Endothelial cell of umbilical vein (primary cell): ENCODE measurements around the gene UBASH3B. TPM values are rescaled to one million over a fixed set of nuclear protein-coding genes. Genes with fewer than 3 reads are reported as not detected.

Experiments
- BruUV-seq: library from RNA; stranded (reverse); fragments of 400-500 nt; replicated peaks from 2 replicates; lab custom pipeline; 2021; lab: Mats Ljungman, UMichigan
- CTCF ChIA-PET: fragments of 300-600, 350-600 bp; sonication (Branson Sonifier 250); formaldehyde crosslinking; loops from one replicate; lab custom pipeline; 2021; ENCODE audit warnings: antibody characterized with exemption, inconsistent platforms; lab: Charles Lee
- POLR2A ChIA-PET: fragments of 300-600, 350-600 bp; sonication (Branson Sonifier 250); formaldehyde crosslinking; loops from one replicate; lab custom pipeline; 2021; ENCODE audit warnings: antibody characterized with exemption, inconsistent platforms; lab: Charles Lee
- DNase-seq: peaks from one replicate; pipeline ENCODE4 v3.0.0-alpha.2; 2011; ENCODE audit warnings: low read depth, low spot score
- FAIRE-seq: peaks from 2 replicates; lab custom pipeline; 2011; peaks lifted over from hg19 to GRCh38; lab: Jason Lieb, UNC
- H2AFZ ChIP-seq: 2 replicates; pipeline ENCODE4 v1.6.0; 2012; ENCODE audit warnings: low read depth, low read length, control low read depth, inconsistent platforms
- H3K27ac ChIP-seq: 2 replicates; pipeline ENCODE4 v1.5.1; 2011; ENCODE audit warnings: low read depth, mild to moderate bottlenecking, control low read depth, low read length, moderate library complexity; ENCODE audit not compliant: insufficient read depth
- H3K27me3 ChIP-seq, 2 experiments: 2 replicates each; pipeline versions ENCODE4 v1.6.0 to v1.6.1; 2011; ENCODE audit warnings: low read length in 2 of 2, mixed read lengths in 1 of 2; ENCODE audit not compliant: control insufficient read depth in 2 of 2, insufficient read depth in 2 of 2
- H3K36me3 ChIP-seq, 2 experiments: 2 replicates in 1 of 2; 3 replicates in 1 of 2; pipeline ENCODE4 v1.5.1; 2011; ENCODE audit warnings: low read length in 2 of 2, mild to moderate bottlenecking in 1 of 2, moderate library complexity in 1 of 2; ENCODE audit not compliant: control insufficient read depth in 2 of 2, insufficient read depth in 2 of 2; ENCODE audit errors: extremely low read depth in 1 of 2
- H3K4me1 ChIP-seq: 3 replicates; pipeline ENCODE4 v1.5.1; 2011; ENCODE audit warnings: mild to moderate bottlenecking, low read length; ENCODE audit not compliant: control insufficient read depth, insufficient read depth; ENCODE audit errors: extremely low read depth
- H3K4me2 ChIP-seq: 2 replicates; pipeline ENCODE4 v1.6.1; 2011; ENCODE audit warnings: low read length, control low read depth, mixed read lengths; ENCODE audit not compliant: insufficient read depth
- H3K4me3 ChIP-seq, 3 experiments: fragments of 200-600 bp in 1 of 3; sonication (generic), shearing (Covaris generic) in 1 of 3; replicated peaks in 1 of 3; 2 replicates each; pipeline ENCODE4 v1.5.1; 2011 to 2016; ENCODE audit warnings: control low read depth in 3 of 3, low read length in 3 of 3, mild to moderate bottlenecking in 2 of 3, inconsistent platforms in 1 of 3, low read depth in 1 of 3, moderate library complexity in 1 of 3; ENCODE audit not compliant: insufficient read depth in 1 of 3
- H3K79me2 ChIP-seq: 2 replicates; pipeline ENCODE4 v1.6.0; 2012; ENCODE audit warnings: low read length, inconsistent platforms; ENCODE audit not compliant: control insufficient read depth, insufficient read depth
- H3K9ac ChIP-seq: replicated peaks from 2 replicates; pipeline ENCODE3; 2011; ENCODE audit warnings: low read length, control low read depth; ENCODE audit not compliant: insufficient read depth; ENCODE audit errors: extremely low read depth
- H3K9me1 ChIP-seq: replicated peaks from 3 replicates; pipeline ENCODE4 v1.6.0; 2011; ENCODE audit warnings: mild to moderate bottlenecking, low read length; ENCODE audit not compliant: control insufficient read depth, insufficient read depth; ENCODE audit errors: extremely low read depth
- H3K9me3 ChIP-seq: replicated peaks from 2 replicates; pipeline ENCODE4 v1.5.1; 2012; ENCODE audit warnings: low read length, inconsistent platforms; ENCODE audit not compliant: control insufficient read depth, insufficient read depth
- H4K20me1 ChIP-seq: replicated peaks from 2 replicates; pipeline ENCODE3; 2011; ENCODE audit warnings: mild to moderate bottlenecking, low read length; ENCODE audit not compliant: control insufficient read depth, insufficient read depth; ENCODE audit errors: extremely low read depth
- EZH2 ChIP-seq: IDR thresholded peaks from 2 replicates; pipeline ENCODE4 v1.6.1; 2012; ENCODE audit warnings: borderline replicate concordance, low read depth, mild to moderate bottlenecking, moderate library complexity, low read length, inconsistent platforms; ENCODE audit not compliant: severe bottlenecking
- FOS ChIP-seq: IDR thresholded peaks from 2 replicates; pipeline ENCODE4 v1.6.1; 2011; ENCODE audit warnings: mild to moderate bottlenecking, low read length, moderate library complexity, borderline replicate concordance; ENCODE audit not compliant: insufficient read depth
- GATA2 ChIP-seq: IDR thresholded peaks from 2 replicates; pipeline ENCODE4 v1.7.0; 2011; ENCODE audit warnings: low read depth, mild to moderate bottlenecking, moderate library complexity, mixed read lengths, low read length; ENCODE audit not compliant: insufficient read length, insufficient read depth
- JUN ChIP-seq: IDR thresholded peaks from 2 replicates; pipeline ENCODE4 v1.6.1; 2011; ENCODE audit warnings: borderline replicate concordance, low read depth; ENCODE audit not compliant: insufficient read length, insufficient read depth
- POLR2A ChIP-seq: IDR thresholded peaks from 2 replicates; pipeline ENCODE4 v1.6.1; 2012; ENCODE audit warnings: low read depth, mild to moderate bottlenecking, control low read depth, low read length
- POLR2AphosphoS5 ChIP-seq: IDR thresholded peaks from 2 replicates; pipeline ENCODE4 v1.6.1; 2012; ENCODE audit warnings: low read depth, mild to moderate bottlenecking, control low read depth, low read length, moderate library complexity; ENCODE audit not compliant: insufficient read depth
- dilution Hi-C: fragments of 300-500 bp; cut with MboI; formaldehyde crosslinking; loops from one replicate; pipeline ENCODE4 v1.15.0; 2019; ENCODE audit warnings: low sequenced_read_pairs; ENCODE audit not compliant: extremely low pct_ligation_motif_present
- intact Hi-C: fragments of 100-400 bp; cut with micrococcal nuclease; formaldehyde crosslinking; loops from one replicate; pipeline ENCODE4 v1.10.0; 2022
- polyA plus RNA-seq, 4 experiments: library from polyadenylated mRNA; depleted of rRNA in 3 of 4; stranded (reverse) in 3 of 4; unstranded in 1 of 4; fragments of >200 nt; gene quantifications; 2 replicates each; pipeline versions ENCODE4 v1.2.1 to v1.2.3, GENCODE V29; 2011 to 2012; ENCODE audit warnings: missing spikeins in 1 of 4
- total RNA-seq: library from RNA; stranded (reverse); gene quantifications from 2 replicates; pipeline ENCODE4 v1.2.3, GENCODE V29; 2021
- TF ChIP-seq, protein P1 (sequence below): IDR thresholded peaks from 2 replicates; pipeline ENCODE4 v1.6.1; 2011; ENCODE audit not compliant: insufficient read depth, insufficient read length

UBASH3B gene
- total and polyA plus RNA-seq, 2 donors (not counting 3 experiments of a cell fraction or from before 2014, with no cell fraction given) = 23.7 to 38.1 TPM

- ChIA-PET CTCF (interaction anchor here (1.0 to 17.5 kb wide), 6 partner anchors 12 to 270 kb away, joined by 3 to 493 read pairs (median 6); no protein-coding TSS in a partner anchor), POLR2A (no interaction called here)
- no peaks in the 10 kb centered on the region for H4K20me1 ChIP-seq
- peak overlapping the region; percentile 57 for H3K27ac ChIP-seq
- dilution Hi-C loops (no loop called here), intact Hi-C loops (loop anchor here (5.0 kb wide), 1 partner anchor 52 kb away; no protein-coding TSS in a partner anchor)
- peak overlapping the region; percentile 14 for H3K4me2 ChIP-seq
- no peaks in the 10 kb centered on the region for H3K79me2 ChIP-seq
- peak; percentile 92 for FAIRE-seq
- TF ChIP-seq GATA2 (no peak), FOS (peak; percentile 76), JUN (peak; percentile 8)
- no peaks in the 10 kb centered on the region for H3K9me3 ChIP-seq
- no peak overlapping the region for H3K9ac ChIP-seq
- DNase-seq = peak; percentile 73
- H3K4me3 ChIP-seq = no peak overlapping the region
- BruUV-seq = no TSS peak
- H3K36me3 ChIP-seq = peaks cover 3 to 10% of the 10 kb centered on the region in 2 experiments
- peaks cover 17% of the 10 kb centered on the region for H3K4me1 ChIP-seq
- H3K9me1 ChIP-seq = no peaks in the 10 kb centered on the region
- H2AFZ ChIP-seq = no peak overlapping the region
- no peaks in the 10 kb centered on the region for H3K27me3 ChIP-seq
These were observed 128.9 kb downstream of the UBASH3B start for GRCh38 chr11:122784325-122784955.

DNA sequence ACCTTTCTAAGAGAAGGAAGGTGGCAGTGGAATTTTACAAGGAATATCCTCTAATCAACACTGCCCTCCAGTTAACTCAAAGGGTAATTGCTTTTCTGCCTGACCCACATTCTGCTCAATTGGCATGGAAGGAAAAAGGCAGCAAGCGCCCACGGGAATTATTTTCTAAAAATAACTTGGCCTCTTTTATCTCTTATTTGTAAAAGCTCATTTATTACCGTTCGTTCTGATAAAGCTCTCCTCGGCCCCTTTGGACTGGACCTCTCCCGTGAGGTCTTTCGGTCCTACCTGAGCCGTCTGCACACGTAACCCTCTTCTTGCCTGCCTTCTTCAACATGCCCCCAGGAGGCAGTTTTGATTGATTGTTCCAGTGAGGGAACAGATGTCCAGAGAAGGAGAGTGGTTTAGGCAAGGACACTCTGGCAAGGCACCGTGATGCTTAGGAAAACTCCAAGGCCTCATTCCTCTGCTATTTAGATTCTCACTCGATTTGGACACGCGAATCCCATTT is 129.6 kb downstream of the UBASH3B start:
- CTCF ChIA-PET = interaction anchor here (1.0 to 17.5 kb wide), 6 partner anchors 11 to 269 kb away, joined by 3 to 493 read pairs (median 6); no protein-coding TSS in a partner anchor
- Histone ChIP-seq H2AFZ (no peak overlapping the region), H3K27ac (peak overlapping the region; percentile 57), H4K20me1 (no peaks in the 10 kb centered on the region), H3K9me1 (no peaks in the 10 kb centered on the region), H3K36me3 (peaks cover 3 to 12% of the 10 kb centered on the region in 2 experiments), H3K4me2 (no peak overlapping the region), H3K79me2 (no peaks in the 10 kb centered on the region), H3K27me3 (no peaks in the 10 kb centered on the region), H3K4me3 (no peak overlapping the region), H3K4me1 (peaks cover 17% of the 10 kb centered on the region), H3K9me3 (no peaks in the 10 kb centered on the region), H3K9ac (no peak overlapping the region)
- TF ChIP-seq GATA2 (no peak), POLR2A (no peak), POLR2AphosphoS5 (no peak), EZH2 (no peak)
- TF ChIP-seq, protein P1, sequence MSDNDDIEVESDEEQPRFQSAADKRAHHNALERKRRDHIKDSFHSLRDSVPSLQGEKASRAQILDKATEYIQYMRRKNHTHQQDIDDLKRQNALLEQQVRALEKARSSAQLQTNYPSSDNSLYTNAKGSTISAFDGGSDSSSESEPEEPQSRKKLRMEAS = no peak
- DNase-seq (no peak), FAIRE-seq (no peak)
- intact Hi-C loops (no loop called here), dilution Hi-C loops (no loop called here)
- BruUV-seq = no TSS peak
- POLR2A ChIA-PET = no interaction called here
